HepG2 (cell line): ENCODE measurements around the gene HSD3B7. TPM values are rescaled to one million over a fixed set of nuclear protein-coding genes. Genes with fewer than 3 reads are reported as not detected.

ENCODE experiments used
- CC2D1A ChIP-seq: sonication (generic); formaldehyde crosslinking; IDR thresholded peaks from 2 replicates; pipeline ENCODE4 v1.8.1; 2023; ENCODE audit warnings: mild to moderate bottlenecking, missing genetic modification reagents
- EED ChIP-seq: sonication (generic); formaldehyde crosslinking; IDR thresholded peaks from 2 replicates; pipeline ENCODE4 v1.5.0; 2020; ENCODE audit warnings: mild to moderate bottlenecking, missing genetic modification reagents
- HNF4A ChIP-seq: sonication (generic); formaldehyde crosslinking; IDR thresholded peaks from 2 replicates; pipeline ENCODE4 v1.4.0; 2020; ENCODE audit warnings: missing genetic modification reagents
- TCF7L2 ChIP-seq: IDR thresholded peaks from 2 replicates; pipeline ENCODE4 v1.6.1; 2011; ENCODE audit warnings: mild to moderate bottlenecking, low read depth, low read length, moderate library complexity
- YY1 ChIP-seq: IDR thresholded peaks from 2 replicates; pipeline ENCODE4 v1.6.1; 2011; ENCODE audit warnings: low read length, low read depth, moderate library complexity, mild to moderate bottlenecking; ENCODE audit not compliant: insufficient read depth, insufficient replicate concordance
- ZFP1 ChIP-seq: IDR thresholded peaks from 2 replicates; pipeline ENCODE4 v1.6.1; 2016
- ZNF33A ChIP-seq: sonication (generic); formaldehyde crosslinking; IDR thresholded peaks from 2 replicates; pipeline ENCODE4 v1.5.1; 2020; ENCODE audit warnings: missing genetic modification reagents, mild to moderate bottlenecking, moderate library complexity, borderline replicate concordance
- ZNF678 ChIP-seq: sonication (generic); formaldehyde crosslinking; IDR thresholded peaks from 2 replicates; pipeline ENCODE4 v1.4.0; 2020; ENCODE audit warnings: mild to moderate bottlenecking, missing genetic modification reagents
- ZSCAN29 ChIP-seq: sonication (generic); formaldehyde crosslinking; conservative IDR thresholded peaks from 2 replicates; pipeline ENCODE4 v1.4.0; 2020; ENCODE audit warnings: mild to moderate bottlenecking, missing genetic modification reagents
- ZSCAN30 ChIP-seq: sonication (generic); formaldehyde crosslinking; IDR thresholded peaks from 2 replicates; pipeline ENCODE4 v1.5.0; 2020; ENCODE audit warnings: mild to moderate bottlenecking, missing genetic modification reagents
- polyA plus RNA-seq, 8 experiments: library from polyadenylated mRNA; depleted of rRNA in 3 of 8; stranded (reverse) in 7 of 8; unstranded in 1 of 8; fragments of >200 nt; fragmentation: Illumina TruSeq in 4 of 8; extraction: Trizol in 4 of 8; gene quantifications; 2 replicates each; pipeline versions ENCODE4 v1.2.1 to v1.2.3, GENCODE V29; 2011 to 2016; ENCODE audit warnings: low read depth in 4 of 8, missing spikeins in 1 of 8, mixed read lengths in 1 of 8; ENCODE audit not compliant: insufficient read depth in 1 of 8
- total RNA-seq, 5 experiments: library from RNA; depleted of rRNA; stranded (reverse); fragments of >200 nt; fragmentation: Illumina TruSeq; extraction: Trizol; gene quantifications; 2 replicates each; pipeline ENCODE4 v1.2.3, GENCODE V29; 2016; ENCODE audit warnings: low read depth in 1 of 5
- TF ChIP-seq, protein P1 (sequence below): sonication (generic); formaldehyde crosslinking; IDR thresholded peaks from 2 replicates; pipeline ENCODE4 v1.5.0; 2020; ENCODE audit warnings: missing genetic modification reagents, mild to moderate bottlenecking, borderline replicate concordance
- TF ChIP-seq, protein P2 (sequence below): sonication (generic); formaldehyde crosslinking; IDR thresholded peaks from 2 replicates; pipeline ENCODE4 v1.4.0; 2020; ENCODE audit warnings: missing genetic modification reagents, borderline replicate concordance
- TF ChIP-seq, protein P3 (sequence below): sonication (generic); formaldehyde crosslinking; IDR thresholded peaks from 2 replicates; pipeline ENCODE4 v1.8.0; 2022; ENCODE audit warnings: low read depth, missing genetic modification reagents
- TF ChIP-seq, protein P4 (sequence below): sonication (generic); formaldehyde crosslinking; IDR thresholded peaks from 2 replicates; pipeline ENCODE4 v1.4.0; 2020; ENCODE audit warnings: missing genetic modification reagents
- TF ChIP-seq, protein P5 (sequence below): sonication (generic); formaldehyde crosslinking; IDR thresholded peaks from 2 replicates; pipeline ENCODE4 v1.9.0; 2022; ENCODE audit warnings: missing genetic modification reagents, mild to moderate bottlenecking, borderline replicate concordance
- TF ChIP-seq, protein P6 (sequence below): sonication (generic); formaldehyde crosslinking; IDR thresholded peaks from 2 replicates; pipeline ENCODE4 v1.5.0; 2020; ENCODE audit warnings: missing genetic modification reagents
- TF ChIP-seq, protein P7 (sequence below): sonication (generic); formaldehyde crosslinking; IDR thresholded peaks from 2 replicates; pipeline ENCODE4 v1.5.1; 2020; ENCODE audit warnings: missing genetic modification reagents, mild to moderate bottlenecking, borderline replicate concordance

The HSD3B7 gene
- total and polyA plus RNA-seq, 2 of the 13 experiments (the other 11 are each of a cell fraction or from before 2014, with no cell fraction given): 32.9 to 69.7 TPM

DNA sequence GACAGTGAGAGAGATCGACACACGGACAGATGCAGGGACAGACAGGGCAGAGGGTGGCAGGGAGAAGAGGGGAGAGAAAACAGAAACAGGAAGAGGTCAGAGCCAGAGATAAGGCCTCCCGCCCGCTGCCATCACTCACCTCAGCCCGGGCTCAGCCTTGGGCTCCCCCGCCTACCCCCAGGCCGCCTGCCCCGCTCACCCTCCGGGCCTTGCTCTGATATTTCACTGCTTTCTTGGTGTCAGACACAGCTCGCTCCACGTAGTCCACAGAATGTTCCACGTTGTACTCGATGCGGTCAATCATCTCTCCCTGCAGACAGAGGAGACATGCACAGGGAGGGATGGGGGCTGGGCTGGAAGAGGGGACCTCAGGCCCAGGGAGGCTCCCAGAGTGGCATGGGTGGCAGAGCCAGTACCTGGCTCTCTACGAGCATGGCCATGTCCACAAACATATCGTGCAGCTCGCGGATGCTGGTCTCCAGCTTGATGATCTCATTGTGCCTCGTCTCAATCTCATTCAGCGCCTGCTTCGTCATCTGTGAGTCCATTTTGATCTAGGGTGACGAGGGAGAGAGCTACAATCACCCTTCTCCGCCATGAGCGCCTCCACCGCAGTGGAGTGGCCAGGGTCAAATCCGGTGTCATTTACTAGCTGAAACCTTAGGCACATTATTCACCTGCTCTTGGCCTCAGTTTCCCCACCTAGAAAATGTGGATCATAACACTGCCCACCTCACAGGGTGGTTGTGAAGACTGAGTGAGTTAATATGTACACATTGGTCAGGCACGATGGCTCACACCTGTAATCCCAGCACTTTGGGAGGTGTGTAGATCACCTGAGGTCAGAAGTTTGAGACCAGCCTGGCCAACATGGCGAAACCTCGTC lies 8.2 kb downstream of the HSD3B7 start (continued):
- TF ChIP-seq, protein P1, sequence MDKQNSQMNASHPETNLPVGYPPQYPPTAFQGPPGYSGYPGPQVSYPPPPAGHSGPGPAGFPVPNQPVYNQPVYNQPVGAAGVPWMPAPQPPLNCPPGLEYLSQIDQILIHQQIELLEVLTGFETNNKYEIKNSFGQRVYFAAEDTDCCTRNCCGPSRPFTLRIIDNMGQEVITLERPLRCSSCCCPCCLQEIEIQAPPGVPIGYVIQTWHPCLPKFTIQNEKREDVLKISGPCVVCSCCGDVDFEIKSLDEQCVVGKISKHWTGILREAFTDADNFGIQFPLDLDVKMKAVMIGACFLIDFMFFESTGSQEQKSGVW: no peak
- TF ChIP-seq ZSCAN30 (CRISPR knock-in tag) (no peak), ZNF678 (CRISPR knock-in tag) (no peak), TCF7L2 (no peak), HNF4A (CRISPR knock-in tag) (no peak), YY1 (no peak), ZSCAN29 (CRISPR knock-in tag) (no peak), ZNF33A (CRISPR knock-in tag) (no peak), CC2D1A (CRISPR knock-in tag) (no peak), EED (CRISPR knock-in tag) (peak; percentile 71; the same call in 1 of the 2 replicates), ZFP1 (CRISPR knock-in tag) (no peak)
- TF ChIP-seq, protein P2, sequence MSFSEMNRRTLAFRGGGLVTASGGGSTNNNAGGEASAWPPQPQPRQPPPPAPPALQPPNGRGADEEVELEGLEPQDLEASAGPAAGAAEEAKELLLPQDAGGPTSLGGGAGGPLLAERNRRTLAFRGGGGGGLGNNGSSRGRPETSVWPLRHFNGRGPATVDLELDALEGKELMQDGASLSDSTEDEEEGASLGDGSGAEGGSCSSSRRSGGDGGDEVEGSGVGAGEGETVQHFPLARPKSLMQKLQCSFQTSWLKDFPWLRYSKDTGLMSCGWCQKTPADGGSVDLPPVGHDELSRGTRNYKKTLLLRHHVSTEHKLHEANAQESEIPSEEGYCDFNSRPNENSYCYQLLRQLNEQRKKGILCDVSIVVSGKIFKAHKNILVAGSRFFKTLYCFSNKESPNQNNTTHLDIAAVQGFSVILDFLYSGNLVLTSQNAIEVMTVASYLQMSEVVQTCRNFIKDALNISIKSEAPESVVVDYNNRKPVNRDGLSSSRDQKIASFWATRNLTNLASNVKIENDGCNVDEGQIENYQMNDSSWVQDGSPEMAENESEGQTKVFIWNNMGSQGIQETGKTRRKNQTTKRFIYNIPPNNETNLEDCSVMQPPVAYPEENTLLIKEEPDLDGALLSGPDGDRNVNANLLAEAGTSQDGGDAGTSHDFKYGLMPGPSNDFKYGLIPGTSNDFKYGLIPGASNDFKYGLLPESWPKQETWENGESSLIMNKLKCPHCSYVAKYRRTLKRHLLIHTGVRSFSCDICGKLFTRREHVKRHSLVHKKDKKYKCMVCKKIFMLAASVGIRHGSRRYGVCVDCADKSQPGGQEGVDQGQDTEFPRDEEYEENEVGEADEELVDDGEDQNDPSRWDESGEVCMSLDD (CRISPR knock-in tag): no peak
- TF ChIP-seq, protein P3, sequence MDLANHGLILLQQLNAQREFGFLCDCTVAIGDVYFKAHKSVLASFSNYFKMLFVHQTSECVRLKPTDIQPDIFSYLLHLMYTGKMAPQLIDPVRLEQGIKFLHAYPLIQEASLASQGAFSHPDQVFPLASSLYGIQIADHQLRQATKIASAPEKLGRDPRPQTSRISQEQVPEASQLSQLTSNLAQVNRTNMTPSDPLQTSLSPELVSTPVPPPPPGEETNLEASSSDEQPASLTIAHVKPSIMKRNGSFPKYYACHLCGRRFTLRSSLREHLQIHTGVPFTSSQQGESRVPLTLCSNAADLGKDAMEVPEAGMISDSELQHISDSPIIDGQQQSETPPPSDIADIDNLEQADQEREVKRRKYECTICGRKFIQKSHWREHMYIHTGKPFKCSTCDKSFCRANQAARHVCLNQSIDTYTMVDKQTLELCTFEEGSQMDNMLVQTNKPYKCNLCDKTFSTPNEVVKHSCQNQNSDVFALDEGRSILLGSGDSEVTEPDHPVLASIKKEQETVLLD (CRISPR knock-in tag): no peak
- TF ChIP-seq, protein P4, sequence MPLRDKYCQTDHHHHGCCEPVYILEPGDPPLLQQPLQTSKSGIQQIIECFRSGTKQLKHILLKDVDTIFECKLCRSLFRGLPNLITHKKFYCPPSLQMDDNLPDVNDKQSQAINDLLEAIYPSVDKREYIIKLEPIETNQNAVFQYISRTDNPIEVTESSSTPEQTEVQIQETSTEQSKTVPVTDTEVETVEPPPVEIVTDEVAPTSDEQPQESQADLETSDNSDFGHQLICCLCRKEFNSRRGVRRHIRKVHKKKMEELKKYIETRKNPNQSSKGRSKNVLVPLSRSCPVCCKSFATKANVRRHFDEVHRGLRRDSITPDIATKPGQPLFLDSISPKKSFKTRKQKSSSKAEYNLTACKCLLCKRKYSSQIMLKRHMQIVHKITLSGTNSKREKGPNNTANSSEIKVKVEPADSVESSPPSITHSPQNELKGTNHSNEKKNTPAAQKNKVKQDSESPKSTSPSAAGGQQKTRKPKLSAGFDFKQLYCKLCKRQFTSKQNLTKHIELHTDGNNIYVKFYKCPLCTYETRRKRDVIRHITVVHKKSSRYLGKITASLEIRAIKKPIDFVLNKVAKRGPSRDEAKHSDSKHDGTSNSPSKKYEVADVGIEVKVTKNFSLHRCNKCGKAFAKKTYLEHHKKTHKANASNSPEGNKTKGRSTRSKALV (CRISPR knock-in tag): no peak
- TF ChIP-seq, protein P5, sequence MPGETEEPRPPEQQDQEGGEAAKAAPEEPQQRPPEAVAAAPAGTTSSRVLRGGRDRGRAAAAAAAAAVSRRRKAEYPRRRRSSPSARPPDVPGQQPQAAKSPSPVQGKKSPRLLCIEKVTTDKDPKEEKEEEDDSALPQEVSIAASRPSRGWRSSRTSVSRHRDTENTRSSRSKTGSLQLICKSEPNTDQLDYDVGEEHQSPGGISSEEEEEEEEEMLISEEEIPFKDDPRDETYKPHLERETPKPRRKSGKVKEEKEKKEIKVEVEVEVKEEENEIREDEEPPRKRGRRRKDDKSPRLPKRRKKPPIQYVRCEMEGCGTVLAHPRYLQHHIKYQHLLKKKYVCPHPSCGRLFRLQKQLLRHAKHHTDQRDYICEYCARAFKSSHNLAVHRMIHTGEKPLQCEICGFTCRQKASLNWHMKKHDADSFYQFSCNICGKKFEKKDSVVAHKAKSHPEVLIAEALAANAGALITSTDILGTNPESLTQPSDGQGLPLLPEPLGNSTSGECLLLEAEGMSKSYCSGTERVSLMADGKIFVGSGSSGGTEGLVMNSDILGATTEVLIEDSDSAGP: 0 out of 2 replicates have a peak, but pooled peaks have one; percentile 16
- TF ChIP-seq, protein P6, sequence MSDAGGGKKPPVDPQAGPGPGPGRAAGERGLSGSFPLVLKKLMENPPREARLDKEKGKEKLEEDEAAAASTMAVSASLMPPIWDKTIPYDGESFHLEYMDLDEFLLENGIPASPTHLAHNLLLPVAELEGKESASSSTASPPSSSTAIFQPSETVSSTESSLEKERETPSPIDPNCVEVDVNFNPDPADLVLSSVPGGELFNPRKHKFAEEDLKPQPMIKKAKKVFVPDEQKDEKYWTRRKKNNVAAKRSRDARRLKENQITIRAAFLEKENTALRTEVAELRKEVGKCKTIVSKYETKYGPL (CRISPR knock-in tag): no peak
- TF ChIP-seq, protein P7, sequence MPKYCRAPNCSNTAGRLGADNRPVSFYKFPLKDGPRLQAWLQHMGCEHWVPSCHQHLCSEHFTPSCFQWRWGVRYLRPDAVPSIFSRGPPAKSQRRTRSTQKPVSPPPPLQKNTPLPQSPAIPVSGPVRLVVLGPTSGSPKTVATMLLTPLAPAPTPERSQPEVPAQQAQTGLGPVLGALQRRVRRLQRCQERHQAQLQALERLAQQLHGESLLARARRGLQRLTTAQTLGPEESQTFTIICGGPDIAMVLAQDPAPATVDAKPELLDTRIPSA (CRISPR knock-in tag): no peak
